GDM1 (cell line): ENCODE measurements around the gene SMARCC2.
"Not testable (repeated sequence)": the region's sequence is repeated elsewhere in the genome, so short reads cannot be mapped to it uniquely, and the experiment has no call there.

Experiments used
- DNase-seq: peaks from one replicate; lab custom pipeline; 2025; lab: John Stamatoyannopoulos, UW

SMARCC2 gene

DNA sequence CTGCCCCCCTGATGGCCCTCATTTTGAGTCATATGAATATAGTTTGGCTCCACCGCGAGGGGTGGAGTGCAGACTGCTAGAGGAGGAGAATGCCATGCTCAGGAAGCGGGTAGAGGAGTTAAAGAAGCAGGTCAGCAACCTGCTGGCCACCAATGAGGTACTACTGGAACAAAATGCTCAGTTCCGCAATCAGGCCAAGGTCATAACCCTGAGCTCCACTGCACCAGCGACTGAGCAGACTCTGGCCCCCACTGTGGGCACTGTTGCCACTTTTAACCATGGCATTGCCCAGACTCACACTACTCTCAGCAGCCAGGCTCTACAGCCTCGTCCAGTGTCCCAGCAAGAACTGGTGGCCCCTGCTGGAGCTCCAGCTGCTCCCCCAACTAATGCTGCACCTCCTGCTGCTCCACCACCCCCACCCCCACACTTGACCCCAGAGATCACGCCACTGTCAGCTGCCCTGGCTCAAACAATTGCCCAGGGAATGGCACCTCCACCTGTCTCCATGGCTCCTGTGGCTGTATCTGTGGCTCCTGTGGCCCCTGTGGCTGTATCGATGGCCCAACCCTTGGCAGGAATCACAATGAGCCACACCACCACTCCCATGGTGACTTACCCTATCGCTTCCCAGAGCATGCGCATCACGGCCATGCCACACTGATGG is 67.9 kb downstream of the SMARCC2 start:
- DNase-seq, result no peak

DNA sequence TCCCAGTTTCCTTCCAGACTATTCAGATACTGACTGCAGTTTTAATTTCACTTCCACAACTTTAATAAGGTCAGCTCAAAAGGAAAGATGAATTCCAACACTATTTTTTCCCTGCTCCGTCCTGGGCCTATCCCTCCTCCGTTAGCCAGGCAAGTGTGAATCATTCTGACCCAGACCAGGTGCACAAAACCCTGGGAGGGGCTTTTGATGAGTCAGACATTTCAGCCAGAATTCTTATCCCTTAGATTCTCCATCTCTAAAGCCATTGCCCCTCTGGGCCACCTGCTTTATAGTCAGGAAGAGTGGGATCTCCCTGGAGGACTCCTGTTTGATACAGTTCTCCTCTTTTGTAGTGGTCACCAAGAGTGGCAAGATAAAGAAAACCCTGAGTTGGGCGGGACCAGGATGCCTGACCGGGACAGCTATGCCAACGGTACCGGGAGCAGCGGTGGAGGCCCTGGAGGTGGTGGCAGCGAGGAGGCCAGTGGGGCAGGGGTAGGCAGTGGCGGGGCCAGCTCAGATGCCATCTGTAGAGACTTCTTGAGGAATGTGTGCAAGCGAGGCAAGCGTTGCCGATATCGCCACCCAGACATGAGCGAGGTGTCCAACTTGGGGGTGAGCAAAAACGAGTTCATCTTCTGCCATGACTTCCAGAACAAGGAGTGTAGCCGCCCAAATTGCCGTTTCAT is 69.0 kb downstream of the SMARCC2 start:
- no peak for DNase-seq

DNA sequence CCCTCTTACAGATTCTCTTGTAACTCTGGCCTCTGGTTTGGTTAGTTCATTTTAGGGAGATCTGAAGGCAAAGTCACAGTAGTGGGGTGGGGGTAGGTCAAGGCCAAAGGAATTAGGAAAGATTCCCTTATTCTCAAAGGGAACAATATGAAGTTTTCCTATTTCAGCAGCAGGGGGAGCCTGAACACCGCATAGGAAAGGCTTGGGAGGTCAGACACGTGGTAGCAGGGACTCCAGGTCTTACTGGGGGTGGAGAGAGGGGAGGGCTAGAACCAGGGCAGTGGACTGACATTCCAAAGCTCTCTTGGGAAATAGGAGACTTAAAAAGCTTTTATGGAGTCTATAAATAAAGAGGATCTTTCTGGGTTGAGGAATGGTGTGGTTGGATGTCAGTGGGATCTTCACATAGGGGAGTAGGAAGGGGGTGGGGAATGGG is 69.9 kb downstream of the SMARCC2 start:
- DNase-seq, result peak; percentile 72

DNA sequence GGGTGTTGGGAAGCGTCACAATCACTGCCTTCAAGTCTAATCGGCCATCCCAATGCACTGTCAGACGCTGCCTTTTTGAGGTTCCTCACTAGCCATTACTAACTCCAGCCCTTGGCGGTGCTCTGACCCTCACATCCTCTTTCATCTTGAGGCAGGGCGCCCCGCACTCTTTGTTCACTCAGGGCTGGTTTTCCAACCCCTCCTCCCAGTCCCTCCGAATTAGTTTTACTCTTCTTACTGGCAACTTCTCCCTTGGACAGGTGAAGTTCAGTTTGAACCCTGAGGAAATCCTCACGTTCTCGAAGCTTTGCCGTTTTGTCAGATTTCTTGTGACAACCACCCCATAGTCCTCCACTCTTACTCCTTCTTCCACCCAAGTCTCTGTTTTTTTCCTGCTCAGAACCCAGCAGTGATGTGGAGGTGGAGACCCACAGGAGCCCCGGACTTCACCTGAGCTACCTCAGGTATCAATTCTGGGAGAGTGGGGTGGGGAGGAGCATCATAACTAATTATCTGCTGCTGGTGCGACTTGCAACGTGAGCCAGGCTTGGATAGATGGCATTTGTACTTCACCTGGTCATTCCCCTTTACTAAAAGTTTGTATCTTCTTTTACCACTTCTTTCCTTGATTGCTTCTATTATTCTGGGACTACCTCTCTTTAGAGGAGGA is 70.5 kb downstream of the SMARCC2 start:
- no peak for DNase-seq

DNA sequence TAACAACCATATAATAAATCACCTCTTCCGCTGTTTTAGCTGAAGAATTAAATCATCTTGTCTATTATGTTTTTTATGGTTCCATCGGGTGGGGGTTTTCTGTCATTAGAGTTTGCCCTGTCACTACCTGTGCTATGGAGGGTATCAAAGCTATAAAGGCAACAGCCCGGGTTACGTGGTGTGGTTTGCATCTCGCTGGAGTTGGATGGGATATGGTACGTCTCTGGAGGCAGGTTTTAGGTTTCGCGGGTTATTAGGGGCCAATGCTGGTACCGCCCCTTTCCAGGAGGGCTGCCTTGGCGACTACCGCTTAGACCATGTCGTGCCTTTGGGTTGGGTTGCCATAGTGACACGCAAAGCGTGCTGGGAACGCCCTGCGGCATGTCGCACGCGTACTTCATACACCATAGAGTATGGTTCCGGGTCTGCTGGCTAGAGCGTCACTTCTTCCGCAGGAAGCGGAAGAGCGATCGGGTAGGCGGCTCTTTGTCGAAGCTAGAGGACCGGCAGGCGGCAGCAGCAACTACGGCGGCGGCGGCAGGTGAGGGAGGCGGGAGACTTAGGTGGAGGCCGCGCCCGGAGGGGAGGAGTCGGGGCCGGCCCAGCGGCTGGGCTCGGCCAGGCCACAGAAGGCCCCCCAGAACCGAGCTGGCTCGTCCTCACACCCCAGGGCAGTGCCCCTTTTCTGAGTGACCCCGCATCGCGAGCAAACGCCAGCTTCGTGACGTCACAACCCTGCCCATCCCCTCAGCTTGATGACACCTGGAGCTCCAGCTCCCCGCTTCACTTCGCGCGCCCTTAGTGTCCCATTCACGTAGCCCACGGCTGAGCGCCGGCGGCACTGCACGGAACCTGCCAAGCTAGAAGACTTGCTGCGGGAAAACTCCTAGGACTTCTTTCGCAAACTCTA is 71.2 kb downstream of the SMARCC2 start, which contains the start of gene ZC3H10:
Gene ZC3H10, plus strand, starts transcription at position 489 of the 910 bp plus-strand sequence. CDS start 2,297 bp downstream, outside the sequence.
- DNase-seq, result peak; percentile 99

DNA sequence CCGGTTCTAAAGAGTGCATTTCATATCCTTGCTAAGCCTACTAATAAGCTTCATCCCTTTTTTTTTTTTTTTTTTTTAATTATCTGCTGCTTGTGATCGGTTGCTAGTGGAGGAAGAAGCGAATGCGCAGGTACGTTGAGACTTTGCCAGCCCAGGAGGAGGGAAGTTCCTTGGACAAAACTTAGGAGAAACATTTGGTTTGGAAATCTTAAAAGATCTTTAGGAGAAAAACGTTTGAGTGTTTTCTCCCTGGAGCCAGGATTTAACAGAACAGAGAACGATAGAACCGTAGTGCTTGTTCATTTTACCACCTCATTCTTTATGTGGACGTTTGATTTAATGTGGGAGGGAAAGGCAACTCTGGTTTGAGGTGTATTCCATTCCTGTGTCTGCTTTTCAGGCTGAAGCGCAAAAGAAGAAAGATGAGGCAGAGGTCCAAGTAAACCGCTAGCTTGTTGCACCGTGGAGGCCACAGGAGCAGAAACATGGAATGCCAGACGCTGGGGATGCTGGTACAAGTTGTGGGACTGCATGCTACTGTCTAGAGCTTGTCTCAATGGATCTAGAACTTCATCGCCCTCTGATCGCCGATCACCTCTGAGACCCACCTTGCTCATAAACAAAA is 72.1 kb downstream of the SMARCC2 start:
- DNase-seq, result not testable (repeated sequence)

DNA sequence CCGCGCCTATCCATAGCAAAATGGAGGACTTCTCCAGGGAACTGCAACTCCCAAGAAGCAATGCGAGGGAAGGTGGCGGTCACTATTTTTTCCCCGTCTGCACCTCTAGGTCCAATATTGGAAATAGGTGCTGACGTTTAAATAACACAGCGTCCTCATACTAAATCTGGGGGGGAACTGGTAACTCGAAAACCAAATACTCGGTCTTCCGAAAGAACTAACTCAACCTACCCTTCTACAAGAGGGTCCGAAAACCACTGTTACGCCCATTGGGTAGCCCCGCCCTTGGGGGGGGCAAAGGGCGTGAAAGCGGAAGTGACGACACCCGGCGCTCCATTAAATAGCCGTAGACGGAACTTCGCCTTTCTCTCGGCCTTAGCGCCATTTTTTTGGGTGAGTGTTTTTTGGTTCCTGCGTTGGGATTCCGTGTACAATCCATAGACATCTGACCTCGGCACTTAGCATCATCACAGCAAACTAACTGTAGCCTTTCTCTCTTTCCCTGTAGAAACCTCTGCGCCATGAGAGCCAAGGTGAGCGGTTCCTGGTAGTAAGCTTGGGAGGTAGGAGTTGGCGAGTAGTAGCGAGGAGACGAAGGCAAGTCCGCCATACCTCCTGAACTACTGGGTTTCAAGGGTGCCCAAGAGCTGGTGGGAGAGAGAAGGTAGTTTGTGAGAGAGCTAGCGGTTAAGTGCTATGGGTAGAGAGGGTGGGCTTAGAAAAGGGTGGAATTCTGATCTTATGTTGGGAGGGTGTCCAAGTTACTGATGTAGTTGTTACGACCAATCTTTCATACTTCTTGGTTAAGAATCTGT is 72.8 kb downstream of the SMARCC2 start, which contains the start of gene RPL41:
Gene RPL41, plus strand, starts transcription at position 367 of the 815 bp plus-strand sequence.
- DNase-seq, result peak; percentile 84

DNA sequence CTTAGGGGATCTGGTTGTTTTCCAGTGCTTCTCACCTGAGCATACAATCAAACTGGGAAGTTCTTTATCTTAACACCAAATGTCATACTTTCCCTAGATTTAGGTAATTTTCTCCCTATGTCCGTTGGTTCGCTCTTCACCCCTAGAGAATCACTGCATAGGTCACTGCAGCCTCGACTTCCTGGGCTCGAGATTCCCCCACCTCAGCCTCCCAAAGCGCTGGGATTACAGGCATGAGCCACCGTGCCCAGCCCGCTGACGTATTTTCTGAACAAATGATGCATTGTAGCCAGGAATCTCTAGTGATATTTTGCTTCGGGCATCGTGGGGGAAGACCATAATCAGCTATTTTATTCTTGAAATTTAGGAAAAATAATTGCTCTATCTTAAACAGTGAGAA is 74.0 kb downstream of the SMARCC2 start:
- no peak for DNase-seq

DNA sequence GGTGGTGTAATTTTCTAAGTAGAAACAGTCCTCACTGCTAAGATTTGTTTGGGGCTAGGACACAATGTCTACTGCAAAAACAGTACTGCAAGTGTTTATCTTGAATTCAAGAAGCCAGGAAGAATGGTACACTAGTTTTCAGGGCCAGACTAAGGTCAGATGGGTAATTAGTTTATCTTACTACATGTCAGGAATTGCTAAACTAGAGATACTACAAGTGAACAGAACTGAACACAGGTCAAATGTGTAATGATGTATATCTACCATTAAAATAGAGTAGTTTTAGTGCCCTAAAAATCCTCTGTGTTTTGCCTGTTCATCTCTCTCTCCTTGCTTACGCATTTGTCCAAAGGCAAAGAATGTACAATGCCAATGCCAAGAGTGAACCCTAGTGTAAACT is 75.2 kb downstream of the SMARCC2 start:
- no peak for DNase-seq
